HL-60 (cell line): ENCODE measurements around the gene SARS2.
"Not testable (repeated sequence)": the region's sequence is repeated elsewhere in the genome, so short reads cannot be mapped to it uniquely, and the experiment has no call there.

ENCODE experiments used
- DNase-seq, 2 experiments: peaks; one replicate each; pipeline ENCODE4 v3.0.0-alpha.2; 2010 to 2020; ENCODE audit warnings: low read depth in 1 of 2, low spot score in 1 of 2
- H3K27ac ChIP-seq: fragments of 250-450 bp; sonication (Bioruptor Pico); replicated peaks from 2 replicates; pipeline ENCODE4 v1.5.1; 2020; ENCODE audit warnings: mild to moderate bottlenecking, moderate library complexity
- H3K27me3 ChIP-seq: fragments of 250-450 bp; sonication (Bioruptor Pico); 2 replicates; pipeline ENCODE4 v1.5.1; 2021; ENCODE audit warnings: mild to moderate bottlenecking, moderate library complexity; ENCODE audit not compliant: insufficient read depth, poor library complexity, severe bottlenecking
- H3K4me3 ChIP-seq: replicated peaks from 2 replicates; pipeline ENCODE4 v1.5.1; 2011; ENCODE audit warnings: mild to moderate bottlenecking, control low read depth, low read length; ENCODE audit not compliant: insufficient read depth
- CTCF ChIP-seq: IDR thresholded peaks from one replicate; pipeline ENCODE4 v1.5.1; 2011; ENCODE audit warnings: low read length, control low read depth, inconsistent platforms; ENCODE audit not compliant: insufficient read depth
- GABPA ChIP-seq: IDR thresholded peaks from 2 replicates; pipeline ENCODE4 v1.6.1; 2012; ENCODE audit warnings: low read depth
- POLR2AphosphoS5 ChIP-seq: IDR thresholded peaks from 2 replicates; pipeline ENCODE4 v1.6.1; 2012; ENCODE audit warnings: low read depth
- SPI1 ChIP-seq: IDR thresholded peaks from 2 replicates; pipeline ENCODE4 v1.6.1; 2012; ENCODE audit warnings: low read depth, mild to moderate bottlenecking, borderline replicate concordance
- TF ChIP-seq, protein P1 (sequence below): IDR thresholded peaks from 2 replicates; pipeline ENCODE4 v1.6.1; 2012; ENCODE audit warnings: low read depth; ENCODE audit not compliant: insufficient replicate concordance

SARS2 gene

GRCh38 chr19:38974624-38975213, 44.2 kb upstream of the SARS2 start:
- TF ChIP-seq GABPA: no peak
- TF ChIP-seq, protein P1, sequence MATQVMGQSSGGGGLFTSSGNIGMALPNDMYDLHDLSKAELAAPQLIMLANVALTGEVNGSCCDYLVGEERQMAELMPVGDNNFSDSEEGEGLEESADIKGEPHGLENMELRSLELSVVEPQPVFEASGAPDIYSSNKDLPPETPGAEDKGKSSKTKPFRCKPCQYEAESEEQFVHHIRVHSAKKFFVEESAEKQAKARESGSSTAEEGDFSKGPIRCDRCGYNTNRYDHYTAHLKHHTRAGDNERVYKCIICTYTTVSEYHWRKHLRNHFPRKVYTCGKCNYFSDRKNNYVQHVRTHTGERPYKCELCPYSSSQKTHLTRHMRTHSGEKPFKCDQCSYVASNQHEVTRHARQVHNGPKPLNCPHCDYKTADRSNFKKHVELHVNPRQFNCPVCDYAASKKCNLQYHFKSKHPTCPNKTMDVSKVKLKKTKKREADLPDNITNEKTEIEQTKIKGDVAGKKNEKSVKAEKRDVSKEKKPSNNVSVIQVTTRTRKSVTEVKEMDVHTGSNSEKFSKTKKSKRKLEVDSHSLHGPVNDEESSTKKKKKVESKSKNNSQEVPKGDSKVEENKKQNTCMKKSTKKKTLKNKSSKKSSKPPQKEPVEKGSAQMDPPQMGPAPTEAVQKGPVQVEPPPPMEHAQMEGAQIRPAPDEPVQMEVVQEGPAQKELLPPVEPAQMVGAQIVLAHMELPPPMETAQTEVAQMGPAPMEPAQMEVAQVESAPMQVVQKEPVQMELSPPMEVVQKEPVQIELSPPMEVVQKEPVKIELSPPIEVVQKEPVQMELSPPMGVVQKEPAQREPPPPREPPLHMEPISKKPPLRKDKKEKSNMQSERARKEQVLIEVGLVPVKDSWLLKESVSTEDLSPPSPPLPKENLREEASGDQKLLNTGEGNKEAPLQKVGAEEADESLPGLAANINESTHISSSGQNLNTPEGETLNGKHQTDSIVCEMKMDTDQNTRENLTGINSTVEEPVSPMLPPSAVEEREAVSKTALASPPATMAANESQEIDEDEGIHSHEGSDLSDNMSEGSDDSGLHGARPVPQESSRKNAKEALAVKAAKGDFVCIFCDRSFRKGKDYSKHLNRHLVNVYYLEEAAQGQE: no peak
- no peak for TF ChIP-seq CTCF
- TF ChIP-seq POLR2AphosphoS5: no peak
- no peak for TF ChIP-seq SPI1
- Histone ChIP-seq H3K4me3 (no peak overlapping the region), H3K27me3 (peaks cover 11% of the 10 kb centered on the region), H3K27ac (no peak overlapping the region)
- no peak for DNase-seq

GRCh38 chr19:38971672-38972071, 41.1 kb upstream of the SARS2 start:
- TF ChIP-seq SPI1 (no peak), CTCF (no peak), GABPA (no peak), POLR2AphosphoS5 (no peak)
- TF ChIP-seq, protein P1: no peak
- no peak for DNase-seq

GRCh38 chr19:38970664-38971532, 40.3 kb upstream of the SARS2 start:
- TF ChIP-seq, protein P1: no peak
- TF ChIP-seq GABPA (no peak), POLR2AphosphoS5 (no peak), SPI1 (no peak), CTCF (no peak)
- H3K27me3 ChIP-seq: peaks cover 9% of the 10 kb centered on the region
- H3K27ac ChIP-seq: no peak overlapping the region
- H3K4me3 ChIP-seq: no peak overlapping the region
- DNase-seq: no peak

More at GRCh38 chr19:38971672-38972071, 41.1 kb upstream of the SARS2 start:
- Histone ChIP-seq H3K27me3 (peaks cover 11% of the 10 kb centered on the region), H3K4me3 (no peak overlapping the region), H3K27ac (no peak overlapping the region)

DNA sequence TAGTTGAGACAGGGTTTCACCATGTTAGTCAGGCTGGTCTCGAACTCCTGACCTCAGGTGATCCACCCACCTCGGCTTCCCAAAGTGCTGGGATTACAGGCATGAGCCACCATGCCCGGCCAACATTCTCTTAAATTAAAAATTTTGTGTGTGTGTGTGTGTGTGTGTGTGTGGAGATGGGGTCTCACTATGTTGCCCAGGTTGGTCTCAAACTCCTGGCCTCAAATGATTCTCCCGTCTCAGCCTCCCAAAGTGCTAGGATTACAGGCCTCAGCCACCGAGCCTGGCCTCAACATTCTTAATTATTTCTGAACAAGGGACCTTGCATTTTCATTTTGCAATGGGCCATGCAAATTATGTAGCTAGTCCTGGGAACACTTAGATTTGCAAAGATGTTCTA, 35.6 kb upstream of the SARS2 start:
- H3K27me3 ChIP-seq, DNase-seq, H3K27ac ChIP-seq, H3K4me3 ChIP-seq: not testable (repeated sequence)
